K562 (cell line): Measurements from ENCODE around the gene MAP3K12. TPM values are rescaled to one million over a fixed set of nuclear protein-coding genes. Genes with fewer than 3 reads are reported as not detected.

Experiments used
- ATAC-seq: fragments of 200-7000 bp; cut with Tn5 transposase; 3 replicates; pipeline ENCODE4 v1.9.1; 2020; ENCODE audit warnings: moderate library complexity
- BruUV-seq: library from RNA; stranded (reverse); fragments of 400-500 nt; replicated peaks from 2 replicates; lab custom pipeline; 2021; lab: Mats Ljungman, UMichigan
- CTCF ChIA-PET: fragments of 300-600 bp; formaldehyde crosslinking; extraction: SDS; loops from one replicate; lab custom pipeline; 2021; ENCODE audit warnings: low intra/inter-chr PET ratio; lab: Yijun Ruan, JAX
- POLR2A ChIA-PET: fragments of 300-600, 350-650 bp; sonication (Branson Sonifier 250); formaldehyde crosslinking; extraction: SDS; loops from one replicate; lab custom pipeline; 2021; ENCODE audit warnings: antibody characterized with exemption, inconsistent platforms; lab: Yijun Ruan, JAX
- DNase-seq, 4 experiments: peaks; one replicate each; pipeline versions ENCODE4 v3.0.0 to v3.0.0-alpha.2; 2011 to 2018; ENCODE audit warnings: low spot score in 3 of 4, mixed read lengths in 3 of 4; ENCODE audit errors: extremely low read depth in 1 of 4
- FAIRE-seq: peaks from 2 replicates; lab custom pipeline; 2011; peaks lifted over from hg19 to GRCh38; lab: Jason Lieb, UNC
- H2AFZ ChIP-seq: 2 replicates; pipeline ENCODE4 v1.6.0; 2011; ENCODE audit warnings: low read depth, low read length, control low read depth, inconsistent platforms
- H3K27ac ChIP-seq: fragments of 200-600 bp; 3 replicates; pipeline ENCODE4 v1.8.0; 2011; ENCODE audit warnings: low read depth, mild to moderate bottlenecking, control low read depth, inconsistent platforms, low read length, moderate library complexity, mixed read lengths; ENCODE audit errors: extremely low read depth
- H3K27me3 ChIP-seq, 2 experiments: fragments of 300-600 bp in 1 of 2; 2 replicates in 1 of 2; 3 replicates in 1 of 2; pipeline versions ENCODE4 v1.6.0 to v1.8.0; 2011; ENCODE audit warnings: inconsistent platforms in 2 of 2, low read length in 2 of 2, mild to moderate bottlenecking in 1 of 2, mixed read lengths in 1 of 2, moderate library complexity in 1 of 2; ENCODE audit not compliant: control insufficient read depth in 2 of 2, insufficient read depth in 2 of 2
- H3K36me3 ChIP-seq: fragments of 300-600 bp; 3 replicates; pipeline ENCODE4 v1.8.0; 2011; ENCODE audit warnings: mild to moderate bottlenecking, low read length, inconsistent platforms; ENCODE audit not compliant: control insufficient read depth, insufficient read depth
- H3K4me1 ChIP-seq, 2 experiments: fragments of 200-600 bp in 1 of 2; replicated peaks in 1 of 2; 2 replicates in 1 of 2; 3 replicates in 1 of 2; pipeline versions ENCODE4 v1.5.1 to v1.8.0; 2011; ENCODE audit warnings: inconsistent platforms in 2 of 2, low read length in 2 of 2, mild to moderate bottlenecking in 1 of 2, mixed read lengths in 1 of 2, moderate library complexity in 1 of 2; ENCODE audit not compliant: control insufficient read depth in 2 of 2, insufficient read depth in 2 of 2
- H3K4me2 ChIP-seq: 2 replicates; pipeline ENCODE4 v1.6.1; 2011; ENCODE audit warnings: low read length, control low read depth, inconsistent platforms, mixed read lengths; ENCODE audit not compliant: insufficient read depth
- H3K4me3 ChIP-seq: fragments of 200-600 bp; sonication (generic), shearing (Covaris generic); 2 replicates; pipeline ENCODE4 v1.5.1; 2016; ENCODE audit warnings: control low read depth, inconsistent platforms
- H3K79me2 ChIP-seq: fragments of 200-600 bp; 3 replicates; pipeline ENCODE4 v1.8.0; 2011; ENCODE audit warnings: low read length, inconsistent platforms; ENCODE audit not compliant: control insufficient read depth, insufficient read depth
- H3K9ac ChIP-seq, 2 experiments: 2 replicates each; pipeline versions ENCODE4 v1.6.0 to v1.6.1; 2011; ENCODE audit warnings: low read depth in 2 of 2, low read length in 2 of 2, control low read depth in 1 of 2, inconsistent platforms in 1 of 2, mild to moderate bottlenecking in 1 of 2, mixed read lengths in 1 of 2; ENCODE audit not compliant: insufficient read depth in 1 of 2
- H3K9me1 ChIP-seq: one replicate; pipeline ENCODE4 v1.6.0; 2011; ENCODE audit warnings: inconsistent platforms, mild to moderate bottlenecking, low read length, moderate library complexity; ENCODE audit not compliant: control insufficient read depth, insufficient read depth
- H3K9me3 ChIP-seq: replicated peaks from 2 replicates; pipeline ENCODE4 v1.5.1; 2011; ENCODE audit warnings: low read depth, low read length, inconsistent platforms; ENCODE audit not compliant: control insufficient read depth, insufficient read depth
- H4K20me1 ChIP-seq: replicated peaks from 2 replicates; pipeline ENCODE4 v1.6.1; 2011; ENCODE audit warnings: low read length, inconsistent platforms, mixed read lengths; ENCODE audit not compliant: control insufficient read depth, insufficient read depth
- BACH1 ChIP-seq: fragments of 200-800 bp; sonication (Bioruptor generic); IDR thresholded peaks from 2 replicates; pipeline ENCODE4 v1.6.1; 2016; ENCODE audit warnings: missing genetic modification characterization, missing compliant biosample characterization
- CTCF ChIP-seq, 3 experiments: IDR thresholded peaks in 2 of 3; conservative IDR thresholded peaks in 1 of 3; 2 replicates each; pipeline ENCODE4 v1.5.1; 2011 to 2012; ENCODE audit warnings: low read length in 3 of 3, mild to moderate bottlenecking in 3 of 3, control low read depth in 2 of 3, improper control_type of control experiment in 1 of 3, inconsistent platforms in 1 of 3, low read depth in 1 of 3, mixed read lengths in 1 of 3, moderate library complexity in 1 of 3; ENCODE audit not compliant: insufficient read depth in 2 of 3
- ELF1 ChIP-seq: fragments of 200-800 bp; sonication (Bioruptor generic); IDR thresholded peaks from 2 replicates; pipeline ENCODE4 v1.6.1; 2016; ENCODE audit warnings: missing genetic modification characterization, missing compliant biosample characterization
- ILF3 ChIP-seq: fragments of 450-650 bp; IDR thresholded peaks from 2 replicates; pipeline ENCODE4 v1.6.1; 2018; ENCODE audit warnings: antibody characterized with exemption, mild to moderate bottlenecking, moderate library complexity, borderline replicate concordance
- IRF2 ChIP-seq: sonication (generic); formaldehyde crosslinking; IDR thresholded peaks from 2 replicates; pipeline ENCODE4 v1.8.1; 2022; ENCODE audit warnings: mild to moderate bottlenecking, missing genetic modification reagents
- MLX ChIP-seq, 2 experiments: fragments of 450-650 bp in 1 of 2; sonication (generic) in 1 of 2; formaldehyde crosslinking; conservative IDR thresholded peaks; 2 replicates each; pipeline versions ENCODE4 v1.4.0 to v1.8.1; 2020 to 2022; ENCODE audit warnings: mild to moderate bottlenecking in 1 of 2, missing genetic modification reagents in 1 of 2
- NELFE ChIP-seq: IDR thresholded peaks from 2 replicates; pipeline ENCODE4 v1.6.1; 2011; ENCODE audit warnings: mild to moderate bottlenecking; ENCODE audit not compliant: insufficient read depth, insufficient read length
- PHF21A ChIP-seq: fragments of 450-650 bp; IDR thresholded peaks from 2 replicates; pipeline ENCODE4 v1.6.1; 2017; ENCODE audit warnings: low read depth, borderline replicate concordance
- PHF8 ChIP-seq: fragments of 200-600 bp; sonication (generic); IDR thresholded peaks from 2 replicates; pipeline ENCODE4 v1.6.1; 2012; ENCODE audit warnings: mixed run types, mild to moderate bottlenecking, inconsistent platforms, low read length, moderate library complexity, borderline replicate concordance
- POLR2AphosphoS2 ChIP-seq: IDR thresholded peaks from 2 replicates; pipeline ENCODE4 v1.6.1; 2012; ENCODE audit warnings: low read length, improper control_type of control experiment
- POLR2B ChIP-seq: fragments of 450-650 bp; IDR thresholded peaks from 2 replicates; pipeline ENCODE4 v1.6.1; 2018; ENCODE audit warnings: low read depth; ENCODE audit not compliant: partially characterized antibody
- SIX5 ChIP-seq, 2 experiments: IDR thresholded peaks; 2 replicates each; pipeline ENCODE4 v1.6.1; 2011; ENCODE audit warnings: low read length in 2 of 2, borderline replicate concordance in 1 of 2, low read depth in 1 of 2, mild to moderate bottlenecking in 1 of 2, moderate library complexity in 1 of 2; ENCODE audit not compliant: insufficient read depth in 1 of 2
- SRSF3 ChIP-seq: fragments of 200-400 bp; formaldehyde crosslinking; IDR thresholded peaks from 2 replicates; pipeline ENCODE4 v1.6.1; 2016; ENCODE audit warnings: mild to moderate bottlenecking, low read length, moderate library complexity; ENCODE audit not compliant: insufficient read depth
- STAG1 ChIP-seq: sonication (generic); formaldehyde crosslinking; IDR thresholded peaks from 2 replicates; pipeline ENCODE4 v1.5.0; 2020; ENCODE audit warnings: missing genetic modification reagents, borderline replicate concordance
- ZNF408 ChIP-seq: fragments of 250-450 bp; sonication (Bioruptor Pico); IDR thresholded peaks from 2 replicates; pipeline ENCODE4 v1.4.0; 2020; ENCODE audit warnings: low read depth, mild to moderate bottlenecking, moderate library complexity
- ZNF717 ChIP-seq: fragments of 250-450 bp; sonication (Bioruptor Pico); IDR thresholded peaks from 2 replicates; pipeline ENCODE4 v1.5.0; 2021
- ZNF778 ChIP-seq: fragments of 450-650 bp; formaldehyde crosslinking; IDR thresholded peaks from 2 replicates; pipeline ENCODE4 v1.4.0; 2020; ENCODE audit warnings: mild to moderate bottlenecking, moderate library complexity
- WGBS: fragments of 100-300 bp; shearing (Covaris generic); methylation state at CpG from one replicate; pipeline ENCODE4 v1.1.6; 2016; ENCODE audit warnings: low coverage, mixed read lengths; ENCODE audit not compliant: insufficient coverage; ENCODE audit errors: missing lambda C conversion rate; 5-methylcytosine and 5-hydroxymethylcytosine counted together
- in situ Hi-C: fragments of 300-500 bp; cut with MboI; formaldehyde crosslinking; loops from 4 replicates; pipeline ENCODE4 v1.15.0; 2018; ENCODE audit warnings: inconsistent platforms, mixed read lengths
- intact Hi-C: fragments of 100-400 bp; cut with micrococcal nuclease; formaldehyde crosslinking; loops from 2 replicates; pipeline ENCODE4 v1.14.2; 2022
- polyA plus RNA-seq, 8 experiments: library from polyadenylated mRNA; depleted of rRNA in 4 of 8; stranded (reverse) in 5 of 8; unstranded in 3 of 8; fragments of >200 nt; fragmentation: Nextera tagmentation in 2 of 8; fragmentation: Illumina TruSeq in 1 of 8; extraction: Ambion mirVana in 2 of 8; extraction: Trizol in 1 of 8; gene quantifications; 2 replicates each; pipeline versions ENCODE4 v1.2.1 to v1.2.3, GENCODE V29; 2011 to 2014; ENCODE audit warnings: inconsistent platforms in 1 of 8, missing spikeins in 1 of 8
- total RNA-seq, 7 experiments: library from RNA; depleted of rRNA in 6 of 7; stranded (reverse); fragments of >200 nt in 6 of 7; fragmentation: Illumina TruSeq in 2 of 7; extraction: Trizol in 2 of 7; gene quantifications; 2 replicates each; pipeline versions ENCODE4 v1.2.1 to v1.2.3, GENCODE V29; 2011 to 2021; ENCODE audit warnings: low replicate concordance in 1 of 7

The MAP3K12 gene
- total and polyA plus RNA-seq, 9 of the 15 experiments (the other 6 are each of a cell fraction or from before 2014, with no cell fraction given) = 0.10 to 2.4 (median 1.6) TPM

- TF ChIP-seq MLX (CRISPR knock-in tag; conservative IDR thresholded peaks at IDR 0.05) (no peak), IRF2 (CRISPR knock-in tag) (no peak), POLR2AphosphoS2 (no peak), NELFE (no peak), ELF1 (tag) (no peak), PHF8 (no peak), STAG1 (CRISPR knock-in tag) (no peak)
Observed at GRCh38 chr12:53482626-53483168, 16.6 kb downstream of the MAP3K12 start (continued).

GRCh38 chr12:53481939-53482586 is 17.2 kb downstream of the MAP3K12 start:
- in situ Hi-C loops (no loop called here), intact Hi-C loops (no loop called here)
- FAIRE-seq (peak; percentile 84), DNase-seq (peak in 1 of 4 experiments; percentile 37), ATAC-seq (peak; percentile 61)
- Histone ChIP-seq H3K9me1 (peaks cover 3% of the 10 kb centered on the region), H3K9me3 (no peaks in the 10 kb centered on the region), H3K4me2 (no peak overlapping the region), H2AFZ (no peak overlapping the region), H3K4me1 (peaks cover 0 to 12% of the 10 kb centered on the region in 2 experiments; a peak in 3 of 5 replicates), H3K36me3 (peaks cover 93% of the 10 kb centered on the region), H3K27ac (no peak overlapping the region), H3K79me2 (peaks cover 10% of the 10 kb centered on the region), H3K27me3 (no peaks in the 10 kb centered on the region), H3K4me3 (no peak overlapping the region), H4K20me1 (peaks cover 17% of the 10 kb centered on the region), H3K9ac (no peak overlapping the region)
- CTCF ChIA-PET = interaction anchor here (0.9 to 1.2 kb wide), 2 partner anchors 27 to 129 kb away, joined by 3 read pairs; no protein-coding TSS in a partner anchor
- WGBS = 84% methylated on average over 9 of the region's 9 CpGs
- POLR2A ChIA-PET = interaction anchor here (0.5 to 7.1 kb wide), 13 partner anchors 9 to 275 kb away, joined by 3 to 99 read pairs (median 7); partner anchors contain the start of genes MAP3K12, SP1 and TARBP2
- TSS peak; percentile 13 for BruUV-seq
- TF ChIP-seq SRSF3 = no peak
- TF ChIP-seq ZNF408 (CRISPR knock-in tag) = no peak
- TF ChIP-seq ZNF717 (CRISPR knock-in tag) = no peak
- peak; percentile 22 to 37 (median 31); a peak in 5 of 6 replicates for TF ChIP-seq CTCF (IDR thresholded peaks at IDR 0.05 in 2 of 3, conservative IDR thresholded peaks at IDR 0.05 in 1 of 3; ENCODE audit: insufficient read depth in 2 of 3, low read depth in 1 of 3, low read length in 3 of 3)
- no peak for TF ChIP-seq PHF21A
- TF ChIP-seq ZNF778 (CRISPR knock-in tag) = no peak
- TF ChIP-seq POLR2B = peak; percentile 59
- no peak for TF ChIP-seq BACH1 (tag)
- TF ChIP-seq SIX5 (IDR thresholded peaks at IDR 0.05; ENCODE audit: borderline replicate concordance in 1 of 2, insufficient read depth in 1 of 2, low read depth in 1 of 2, low read length in 2 of 2) = no peak
- TF ChIP-seq ILF3 = no peak
